Measurements from ENCODE around the gene TIAM1. TPM values are rescaled to one million over a fixed set of nuclear protein-coding genes. Genes with fewer than 3 reads are reported as not detected.

The TIAM1 gene
- total and polyA plus RNA-seq, 9 donors: 3.6 to 26.7 (median 7.1) TPM

DNA sequence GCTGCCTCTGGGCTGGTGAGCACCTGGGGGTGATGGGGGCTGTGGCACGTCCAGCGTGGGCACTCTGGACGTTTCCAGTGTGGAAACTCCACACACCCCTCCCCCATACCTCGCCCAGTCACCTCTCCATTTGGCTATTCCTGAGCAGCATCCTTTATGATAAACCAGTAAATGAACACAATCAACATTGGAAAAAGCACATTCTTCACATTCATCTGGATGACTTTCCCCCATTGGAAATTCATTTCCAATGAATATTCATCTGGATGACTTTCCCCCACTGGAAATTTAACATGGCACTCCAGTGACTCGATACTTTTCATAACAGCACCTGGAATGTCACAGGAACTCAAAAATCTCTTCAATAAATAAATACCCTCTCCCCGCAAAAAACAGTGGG, 201.0 kb downstream of the TIAM1 start:
- Histone ChIP-seq H3K36me3 (no peaks in the 10 kb centered on the region), H3K27me3 (no peaks in the 10 kb centered on the region), H3K4me1 (ENCODE audit: insufficient read depth) (no peaks in the 10 kb centered on the region), H3K27ac (no peak overlapping the region), H3K4me3 (no peak overlapping the region), H3K9me3 (no peaks in the 10 kb centered on the region)
- intact Hi-C loops (cut with DNase I): no loop called here
- DNase-seq: no peak
- 87 to 90% (median 90%) methylated on average over 6 of the region's 6 CpGs for WGBS, 3 donors
- TF ChIP-seq POLR2A (IDR thresholded peaks at IDR 0.05) (no peak), EP300 (IDR thresholded peaks at IDR 0.05) (no peak), CTCF (IDR thresholded peaks at IDR 0.05) (no peak)

DNA sequence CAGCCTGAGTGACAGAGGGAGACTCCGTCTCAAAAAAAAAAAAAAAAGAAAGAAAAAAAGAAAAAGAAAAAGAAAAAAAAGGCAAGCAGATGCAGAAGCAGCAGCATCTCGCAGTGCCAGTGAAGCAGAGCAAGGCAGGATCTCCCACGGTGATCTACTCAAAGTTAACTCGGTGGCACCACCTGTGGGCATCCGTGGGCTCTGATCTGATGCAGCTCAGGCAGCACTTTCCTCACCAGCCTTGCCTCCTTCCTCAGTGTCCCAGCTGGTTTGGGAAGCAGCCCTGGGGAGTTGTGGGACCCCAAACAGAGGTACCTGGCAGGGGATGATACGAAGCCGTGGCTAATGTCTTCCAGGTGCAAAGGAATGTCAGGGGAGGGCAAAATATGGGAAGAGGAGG, 201.5 kb downstream of the TIAM1 start:
- no peak for DNase-seq
- Histone ChIP-seq H3K27ac (no peak overlapping the region), H3K4me1 (ENCODE audit: insufficient read depth) (no peaks in the 10 kb centered on the region), H3K36me3 (no peaks in the 10 kb centered on the region), H3K27me3 (no peaks in the 10 kb centered on the region), H3K4me3 (no peak overlapping the region), H3K9me3 (no peaks in the 10 kb centered on the region)
- TF ChIP-seq EP300 (IDR thresholded peaks at IDR 0.05) (no peak), POLR2A (IDR thresholded peaks at IDR 0.05) (no peak), CTCF (IDR thresholded peaks at IDR 0.05) (no peak)
- 81 to 88% (median 85%) methylated on average over 7 of the region's 7 CpGs for WGBS, 3 donors
- intact Hi-C loops (cut with DNase I): no loop called here

- Histone ChIP-seq H3K36me3 (no peaks in the 10 kb centered on the region), H3K27ac (no peak overlapping the region), H3K4me3 (no peak overlapping the region), H3K4me1 (ENCODE audit: insufficient read depth) (no peaks in the 10 kb centered on the region), H3K9me3 (no peaks in the 10 kb centered on the region), H3K27me3 (no peaks in the 10 kb centered on the region)
- intact Hi-C loops (cut with DNase I): no loop called here
- TF ChIP-seq CTCF (IDR thresholded peaks at IDR 0.05) (no peak), EP300 (IDR thresholded peaks at IDR 0.05) (no peak), POLR2A (IDR thresholded peaks at IDR 0.05) (no peak)
- WGBS, 3 donors: 56 to 66% (median 63%) methylated on average over 11 of the region's 11 CpGs
- no peak for DNase-seq
These were observed 202.6 kb downstream of the TIAM1 start for GRCh38 chr21:31141389-31142000.

- Histone ChIP-seq H3K27ac (no peak overlapping the region), H3K4me3 (no peak overlapping the region), H3K4me1 (ENCODE audit: insufficient read depth) (no peaks in the 10 kb centered on the region), H3K9me3 (no peaks in the 10 kb centered on the region), H3K36me3 (no peaks in the 10 kb centered on the region), H3K27me3 (no peaks in the 10 kb centered on the region)
- no peak for DNase-seq
- TF ChIP-seq EP300 (IDR thresholded peaks at IDR 0.05): no peak
- no peak for TF ChIP-seq POLR2A (IDR thresholded peaks at IDR 0.05)
- no peak for TF ChIP-seq CTCF (IDR thresholded peaks at IDR 0.05)
- intact Hi-C loops (cut with DNase I): no loop called here
These were observed 203.4 kb downstream of the TIAM1 start for GRCh38 chr21:31140676-31141075.
